SK-N-SH (cell line): ENCODE results near the gene DSCAML1. TPM values are rescaled to one million over a fixed set of nuclear protein-coding genes. Genes with fewer than 3 reads are reported as not detected.

Experiments used
- CTCF ChIA-PET: fragments of 300-600, 350-600 bp; formaldehyde crosslinking; extraction: SDS; loops from one replicate; lab custom pipeline; 2021; lab: Yijun Ruan, JAX
- POLR2A ChIA-PET: fragments of 350-600 bp; sonication (Branson Sonifier 250); formaldehyde crosslinking; extraction: SDS; loops from one replicate; lab custom pipeline; 2020; ENCODE audit warnings: antibody characterized with exemption, inconsistent platforms; lab: Yijun Ruan, JAX
- DNase-seq: peaks from one replicate; pipeline ENCODE4 v3.0.0; 2012
- H2AFZ ChIP-seq: fragments of 200-600 bp; sonication (generic); 2 replicates; pipeline ENCODE4 v1.8.1; 2016; ENCODE audit warnings: antibody characterized with exemption, mild to moderate bottlenecking, low read depth
- H3F3A ChIP-seq: fragments of 200-600 bp; sonication (generic); replicated peaks from 2 replicates; pipeline ENCODE3; 2016; ENCODE audit warnings: antibody characterized with exemption, mild to moderate bottlenecking; ENCODE audit not compliant: insufficient read depth
- H3K27ac ChIP-seq, 2 experiments: fragments of 200-500 bp in 1 of 2; fragments of 200-600 bp in 1 of 2; sonication (Bioruptor generic) in 1 of 2; sonication (generic), shearing (Covaris generic) in 1 of 2; 2 replicates each; pipeline versions ENCODE4 v1.5.1 to v1.6.1; 2014 to 2016; ENCODE audit warnings: low read depth in 2 of 2, inconsistent platforms in 1 of 2, low read length in 1 of 2, mild to moderate bottlenecking in 1 of 2, mixed read lengths in 1 of 2
- H3K27me3 ChIP-seq: fragments of 200-600 bp; sonication (generic), shearing (Covaris generic); 2 replicates; pipeline ENCODE4 v1.6.1; 2016; ENCODE audit warnings: mixed run types; ENCODE audit not compliant: insufficient read depth
- H3K36me3 ChIP-seq, 2 experiments: fragments of 200-500 bp in 1 of 2; fragments of 200-600 bp in 1 of 2; sonication (Bioruptor generic) in 1 of 2; sonication (generic) in 1 of 2; replicated peaks in 1 of 2; 2 replicates each; pipeline versions ENCODE3 to v1.5.1; 2014 to 2016; ENCODE audit warnings: low read length in 1 of 2, mild to moderate bottlenecking in 1 of 2; ENCODE audit not compliant: insufficient read depth in 2 of 2, control insufficient read depth in 1 of 2
- H3K4me1 ChIP-seq, 2 experiments: fragments of 200-500 bp in 1 of 2; fragments of 200-600 bp in 1 of 2; sonication (Bioruptor generic) in 1 of 2; sonication (generic), shearing (Covaris generic) in 1 of 2; 2 replicates each; pipeline versions ENCODE4 v1.5.1 to v1.6.1; 2014 to 2016; ENCODE audit warnings: low read depth in 1 of 2, low read length in 1 of 2, mixed run types in 1 of 2; ENCODE audit not compliant: insufficient read depth in 2 of 2, control insufficient read depth in 1 of 2
- H3K4me2 ChIP-seq: fragments of 200-600 bp; sonication (generic), shearing (Covaris generic); 2 replicates; pipeline ENCODE4 v1.6.1; 2017; ENCODE audit warnings: mixed run types
- H3K4me3 ChIP-seq, 2 experiments: fragments of 200-500 bp in 1 of 2; fragments of 200-600 bp in 1 of 2; sonication (Bioruptor generic) in 1 of 2; sonication (generic), shearing (Covaris generic) in 1 of 2; 2 replicates each; pipeline versions ENCODE4 v1.5.1 to v1.8.1; 2014 to 2016; ENCODE audit warnings: low read depth in 2 of 2, inconsistent platforms in 1 of 2, low read length in 1 of 2, mild to moderate bottlenecking in 1 of 2, mixed read lengths in 1 of 2, moderate library complexity in 1 of 2
- H3K79me2 ChIP-seq: fragments of 200-600 bp; sonication (generic); 2 replicates; pipeline ENCODE4 v1.8.1; 2017; ENCODE audit warnings: mild to moderate bottlenecking; ENCODE audit not compliant: insufficient read depth
- H3K9ac ChIP-seq: fragments of 200-600 bp; sonication (generic); 2 replicates; pipeline ENCODE4 v1.6.1; 2017; ENCODE audit warnings: mixed run types
- H3K9me2 ChIP-seq: fragments of 200-600 bp; sonication (generic); 2 replicates; pipeline ENCODE4 v1.6.1; 2017; ENCODE audit warnings: mixed run types
- H3K9me3 ChIP-seq: fragments of 200-600 bp; sonication (generic); 2 replicates; pipeline ENCODE4 v1.6.1; 2017; ENCODE audit warnings: mixed run types, mild to moderate bottlenecking, moderate library complexity
- H4K20me1 ChIP-seq: fragments of 200-600 bp; sonication (generic); 2 replicates; pipeline ENCODE4 v1.6.1; 2017; ENCODE audit warnings: mild to moderate bottlenecking, mixed run types; ENCODE audit not compliant: insufficient read depth
- CHD2 ChIP-seq: fragments of 150-350 bp; IDR thresholded peaks from 2 replicates; pipeline ENCODE4 v1.6.1; 2018; ENCODE audit warnings: low read length; ENCODE audit not compliant: partially characterized antibody
- FOSL2 ChIP-seq: IDR thresholded peaks from 2 replicates; pipeline ENCODE4 v1.4.0; 2012; ENCODE audit warnings: low read depth, mild to moderate bottlenecking, moderate library complexity, borderline replicate concordance
- GATA2 ChIP-seq: sonication (generic); formaldehyde crosslinking; IDR thresholded peaks from 2 replicates; pipeline ENCODE4 v1.5.0; 2020; ENCODE audit warnings: mild to moderate bottlenecking, missing genetic modification reagents
- JUND ChIP-seq: IDR thresholded peaks from 2 replicates; pipeline ENCODE4 v1.4.0; 2012
- MEF2A ChIP-seq: IDR thresholded peaks from 2 replicates; pipeline ENCODE4 v1.4.0; 2012; ENCODE audit warnings: low read depth, borderline replicate concordance
- NFIC ChIP-seq: IDR thresholded peaks from 2 replicates; pipeline ENCODE4 v1.4.0; 2012; ENCODE audit warnings: borderline replicate concordance
- NRF1 ChIP-seq: IDR thresholded peaks from 2 replicates; pipeline ENCODE4 v1.6.1; 2012; ENCODE audit warnings: low read depth, mild to moderate bottlenecking, low read length
- POLR2AphosphoS5 ChIP-seq: IDR thresholded peaks from 2 replicates; pipeline ENCODE4 v1.6.1; 2012; ENCODE audit warnings: low read depth, low read length
- RAD21 ChIP-seq: IDR thresholded peaks from 2 replicates; pipeline ENCODE4 v1.6.1; 2012; ENCODE audit warnings: mild to moderate bottlenecking, low read length
- RCOR1 ChIP-seq: fragments of 150-350 bp; IDR thresholded peaks from 2 replicates; pipeline ENCODE4 v1.6.1; 2017; ENCODE audit warnings: antibody characterized with exemption, low read length
- SIN3A ChIP-seq: IDR thresholded peaks from 2 replicates; pipeline ENCODE4 v1.6.1; 2012; ENCODE audit warnings: low read depth, mild to moderate bottlenecking, low read length, moderate library complexity, borderline replicate concordance
- TAF1 ChIP-seq: IDR thresholded peaks from 2 replicates; pipeline ENCODE4 v1.6.1; 2012; ENCODE audit warnings: low read depth, mild to moderate bottlenecking, low read length, moderate library complexity, borderline replicate concordance
- TCF12 ChIP-seq: IDR thresholded peaks from 2 replicates; pipeline ENCODE4 v1.4.0; 2012
- TEAD4 ChIP-seq: IDR thresholded peaks from 2 replicates; pipeline ENCODE4 v1.4.0; 2012; ENCODE audit warnings: mild to moderate bottlenecking, borderline replicate concordance; ENCODE audit not compliant: insufficient read depth
- USF2 ChIP-seq: fragments of 150-350 bp; IDR thresholded peaks from 2 replicates; pipeline ENCODE4 v1.6.1; 2017; ENCODE audit warnings: antibody characterized with exemption, low read length, low read depth, borderline replicate concordance
- YY1 ChIP-seq: IDR thresholded peaks from 2 replicates; pipeline ENCODE4 v1.4.0; 2012; ENCODE audit warnings: low read depth, mild to moderate bottlenecking
- ZBTB33 ChIP-seq: IDR thresholded peaks from 2 replicates; pipeline ENCODE4 v1.4.0; 2012; ENCODE audit warnings: low read depth, borderline replicate concordance
- WGBS: methylation state at CpG from one replicate; pipeline ENCODE4 v1.1.6; 2017; ENCODE audit warnings: low lambda C conversion rate; 5-methylcytosine and 5-hydroxymethylcytosine counted together
- polyA plus RNA-seq, 3 experiments: library from polyadenylated mRNA; depleted of rRNA; stranded (reverse); fragments of >200 nt; gene quantifications; 2 replicates each; pipeline ENCODE4 v1.2.3, GENCODE V29; 2012
- TF ChIP-seq, protein P1 (sequence below): fragments of 200-600 bp; sonication (generic); IDR thresholded peaks from 2 replicates; pipeline ENCODE4 v1.6.1; 2017; ENCODE audit warnings: antibody characterized with exemption, mild to moderate bottlenecking, moderate library complexity
- TF ChIP-seq, protein P2 (sequence below): IDR thresholded peaks from 2 replicates; pipeline ENCODE4; 2012
- TF ChIP-seq, protein P3 (sequence below): IDR thresholded peaks from 2 replicates; pipeline ENCODE4 v1.4.0; 2012; ENCODE audit warnings: low read depth

The DSCAML1 gene
- polyA plus RNA-seq, 1 of the 3 experiments (the other 2 are of a cell fraction): not detected

GRCh38 chr11:117830072-117830471 lies 33.1 kb upstream of the DSCAML1 start:
- TF ChIP-seq RCOR1 (no peak), RAD21 (no peak)
- TF ChIP-seq, protein P1, sequence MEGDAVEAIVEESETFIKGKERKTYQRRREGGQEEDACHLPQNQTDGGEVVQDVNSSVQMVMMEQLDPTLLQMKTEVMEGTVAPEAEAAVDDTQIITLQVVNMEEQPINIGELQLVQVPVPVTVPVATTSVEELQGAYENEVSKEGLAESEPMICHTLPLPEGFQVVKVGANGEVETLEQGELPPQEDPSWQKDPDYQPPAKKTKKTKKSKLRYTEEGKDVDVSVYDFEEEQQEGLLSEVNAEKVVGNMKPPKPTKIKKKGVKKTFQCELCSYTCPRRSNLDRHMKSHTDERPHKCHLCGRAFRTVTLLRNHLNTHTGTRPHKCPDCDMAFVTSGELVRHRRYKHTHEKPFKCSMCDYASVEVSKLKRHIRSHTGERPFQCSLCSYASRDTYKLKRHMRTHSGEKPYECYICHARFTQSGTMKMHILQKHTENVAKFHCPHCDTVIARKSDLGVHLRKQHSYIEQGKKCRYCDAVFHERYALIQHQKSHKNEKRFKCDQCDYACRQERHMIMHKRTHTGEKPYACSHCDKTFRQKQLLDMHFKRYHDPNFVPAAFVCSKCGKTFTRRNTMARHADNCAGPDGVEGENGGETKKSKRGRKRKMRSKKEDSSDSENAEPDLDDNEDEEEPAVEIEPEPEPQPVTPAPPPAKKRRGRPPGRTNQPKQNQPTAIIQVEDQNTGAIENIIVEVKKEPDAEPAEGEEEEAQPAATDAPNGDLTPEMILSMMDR: no peak
- Histone ChIP-seq H3K4me1 (peaks cover 0 to 6% of the 10 kb centered on the region in 2 experiments; a peak in 2 of 4 replicates), H3K79me2 (no peaks in the 10 kb centered on the region), H3K9me2 (no peaks in the 10 kb centered on the region), H3K36me3 (no peaks in the 10 kb centered on the region), H2AFZ (no peak overlapping the region), H4K20me1 (no peaks in the 10 kb centered on the region), H3K9me3 (no peaks in the 10 kb centered on the region), H3K4me3 (no peak overlapping the region), H3K27ac (no peak overlapping the region), H3F3A (no peaks in the 10 kb centered on the region), H3K4me2 (no peak overlapping the region), H3K9ac (no peak overlapping the region), H3K27me3 (peaks cover 9% of the 10 kb centered on the region; the same call in 1 of the 2 replicates)
- ChIA-PET CTCF (interaction anchor here (1.4 to 25.9 kb wide), 2 partner anchors 117 to 223 kb away, joined by 5 to 481 read pairs; no protein-coding TSS in a partner anchor), POLR2A (no interaction called here)
- DNase-seq: no peak
- 95% methylated on average over 14 of the region's 14 CpGs for WGBS

- no peak overlapping the region for H2AFZ ChIP-seq
- no peak overlapping the region for H3K4me3 ChIP-seq
- no peaks in the 10 kb centered on the region for H3K9me3 ChIP-seq
- WGBS: 76% methylated on average over 4 of the region's 7 CpGs
- H3K79me2 ChIP-seq: no peaks in the 10 kb centered on the region
- no peak overlapping the region for H3K27ac ChIP-seq
- H3K4me2 ChIP-seq: no peak overlapping the region
- H3K36me3 ChIP-seq: no peaks in the 10 kb centered on the region
- TF ChIP-seq, protein P2, sequence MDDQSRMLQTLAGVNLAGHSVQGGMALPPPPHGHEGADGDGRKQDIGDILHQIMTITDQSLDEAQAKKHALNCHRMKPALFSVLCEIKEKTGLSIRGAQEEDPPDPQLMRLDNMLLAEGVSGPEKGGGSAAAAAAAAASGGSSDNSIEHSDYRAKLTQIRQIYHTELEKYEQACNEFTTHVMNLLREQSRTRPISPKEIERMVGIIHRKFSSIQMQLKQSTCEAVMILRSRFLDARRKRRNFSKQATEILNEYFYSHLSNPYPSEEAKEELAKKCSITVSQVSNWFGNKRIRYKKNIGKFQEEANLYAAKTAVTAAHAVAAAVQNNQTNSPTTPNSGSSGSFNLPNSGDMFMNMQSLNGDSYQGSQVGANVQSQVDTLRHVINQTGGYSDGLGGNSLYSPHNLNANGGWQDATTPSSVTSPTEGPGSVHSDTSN: no peak
- TF ChIP-seq TEAD4 (no peak), GATA2 (CRISPR knock-in tag) (no peak), FOSL2 (no peak), CHD2 (no peak), POLR2AphosphoS5 (no peak), USF2 (no peak), TAF1 (no peak), ZBTB33 (no peak), NFIC (no peak), NRF1 (no peak), YY1 (no peak), MEF2A (no peak), SIN3A (no peak), JUND (no peak), TCF12 (no peak)
- TF ChIP-seq, protein P3, sequence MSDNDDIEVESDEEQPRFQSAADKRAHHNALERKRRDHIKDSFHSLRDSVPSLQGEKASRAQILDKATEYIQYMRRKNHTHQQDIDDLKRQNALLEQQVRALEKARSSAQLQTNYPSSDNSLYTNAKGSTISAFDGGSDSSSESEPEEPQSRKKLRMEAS: no peak
- peaks cover 0 to 6% of the 10 kb centered on the region in 2 experiments; a peak in 2 of 4 replicates for H3K4me1 ChIP-seq
- H3K9me2 ChIP-seq: no peaks in the 10 kb centered on the region
- no peak overlapping the region for H3K9ac ChIP-seq
- H4K20me1 ChIP-seq: no peaks in the 10 kb centered on the region
- no peaks in the 10 kb centered on the region for H3F3A ChIP-seq
- POLR2A ChIA-PET: no interaction called here
- CTCF ChIA-PET: interaction anchor here (1.4 to 25.9 kb wide), 2 partner anchors 117 to 224 kb away, joined by 5 to 481 read pairs; no protein-coding TSS in a partner anchor
- no peak for DNase-seq
- peaks cover 9% of the 10 kb centered on the region; the same call in 1 of the 2 replicates for H3K27me3 ChIP-seq
These were observed 32.3 kb upstream of the DSCAML1 start for GRCh38 chr11:117829369-117829725.
